Nephron (organoid): Measurements from ENCODE around the gene BEAN1.

Experiments used
- H3K27ac Mint-ChIP-seq, 3 experiments: 2 replicates each; pipeline ENCODE4 v1.8.0; 2020; ENCODE audit warnings: mixed read lengths in 3 of 3, mild to moderate bottlenecking in 2 of 3, moderate library complexity in 1 of 3
- H3K27me3 Mint-ChIP-seq: 2 replicates; pipeline ENCODE4 v1.8.0; 2021; ENCODE audit warnings: low read depth, mild to moderate bottlenecking, moderate library complexity, mixed read lengths
- H3K36me3 Mint-ChIP-seq: 2 replicates; pipeline ENCODE4 v1.8.0; 2020; ENCODE audit warnings: low read depth, mixed read lengths
- H3K4me1 Mint-ChIP-seq: 2 replicates; pipeline ENCODE4 v1.8.0; 2020; ENCODE audit warnings: mixed read lengths
- H3K4me3 Mint-ChIP-seq, 3 experiments: 2 replicates each; pipeline ENCODE4 v1.8.0; 2020; ENCODE audit warnings: mild to moderate bottlenecking in 3 of 3, mixed read lengths in 3 of 3, moderate library complexity in 2 of 3
- H3K9me3 Mint-ChIP-seq: 2 replicates; pipeline ENCODE4 v1.8.0; 2020; ENCODE audit warnings: mixed read lengths
- TF ChIP-seq, protein P1 (sequence below), 3 experiments: fragments of 200-600 bp; sonication (generic); IDR thresholded peaks; one replicate each; pipeline ENCODE4 v1.5.0; 2021; ENCODE audit warnings: antibody characterized with exemption in 3 of 3; ENCODE audit not compliant: unreplicated experiment in 3 of 3

The BEAN1 gene, protein sequence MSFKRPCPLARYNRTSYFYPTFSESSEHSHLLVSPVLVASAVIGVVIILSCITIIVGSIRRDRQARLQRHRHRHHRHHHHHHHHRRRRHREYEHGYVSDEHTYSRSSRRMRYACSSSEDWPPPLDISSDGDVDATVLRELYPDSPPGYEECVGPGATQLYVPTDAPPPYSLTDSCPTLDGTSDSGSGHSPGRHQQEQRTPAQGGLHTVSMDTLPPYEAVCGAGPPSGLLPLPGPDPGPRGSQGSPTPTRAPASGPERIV

DNA sequence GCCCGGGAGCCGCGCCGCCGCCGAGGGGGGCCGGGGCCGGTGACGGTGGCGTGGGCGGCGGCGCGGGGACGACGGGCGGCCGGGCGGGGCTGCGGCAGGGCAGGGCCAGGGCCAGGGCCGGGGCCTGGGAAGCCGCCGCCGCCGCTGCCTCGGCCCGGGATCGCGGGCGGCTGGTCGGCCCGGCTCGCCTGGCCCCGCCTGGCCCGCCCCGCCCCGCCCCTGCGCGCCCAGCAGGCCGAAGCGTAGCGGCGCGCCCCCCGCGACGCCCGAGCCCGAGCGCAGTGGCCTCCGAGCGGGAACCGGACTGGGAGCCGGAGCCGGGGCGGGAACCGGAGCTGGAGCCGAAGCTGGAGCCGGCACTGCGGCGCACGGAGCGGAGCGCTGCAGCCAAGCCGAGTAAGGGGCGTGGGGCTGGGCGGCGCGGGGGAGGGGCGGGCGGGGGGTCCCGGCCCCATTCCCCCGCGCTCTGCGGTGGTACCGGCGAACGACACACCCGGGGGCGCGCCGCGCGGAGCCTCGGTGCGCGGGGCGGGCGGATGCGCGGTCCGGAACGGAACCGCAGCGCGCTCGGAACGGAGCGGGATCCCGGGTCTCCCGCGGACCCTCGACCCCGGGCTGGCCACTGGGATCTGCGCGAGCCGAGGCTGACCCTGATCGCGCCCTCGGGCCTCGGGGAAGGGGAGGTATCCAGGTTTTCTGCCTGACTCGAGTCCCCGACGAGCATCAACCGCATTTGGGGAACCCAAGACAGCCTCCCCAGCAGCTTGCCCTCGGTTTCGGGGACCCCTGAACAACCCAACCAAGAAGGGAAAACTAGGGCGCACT lies at the start of gene BEAN1:
TSS of gene BEAN1 (plus strand) at position 260 of the 825 bp plus-strand sequence. CDS start 10,382 bp downstream, outside the sequence.
- peaks cover 5% of the 10 kb centered on the region for H3K9me3 Mint-ChIP-seq
- peak within 1 kb of the TSS; percentile 70 to 80 (median 72) for H3K4me3 Mint-ChIP-seq
- H3K27ac Mint-ChIP-seq: no peak within 1 kb of the TSS
- H3K4me1 Mint-ChIP-seq: no peaks in the 10 kb centered on the region
- no peaks in the 10 kb centered on the region for H3K36me3 Mint-ChIP-seq
- H3K27me3 Mint-ChIP-seq: peaks cover 92% of the 10 kb centered on the region
- TF ChIP-seq, protein P1, sequence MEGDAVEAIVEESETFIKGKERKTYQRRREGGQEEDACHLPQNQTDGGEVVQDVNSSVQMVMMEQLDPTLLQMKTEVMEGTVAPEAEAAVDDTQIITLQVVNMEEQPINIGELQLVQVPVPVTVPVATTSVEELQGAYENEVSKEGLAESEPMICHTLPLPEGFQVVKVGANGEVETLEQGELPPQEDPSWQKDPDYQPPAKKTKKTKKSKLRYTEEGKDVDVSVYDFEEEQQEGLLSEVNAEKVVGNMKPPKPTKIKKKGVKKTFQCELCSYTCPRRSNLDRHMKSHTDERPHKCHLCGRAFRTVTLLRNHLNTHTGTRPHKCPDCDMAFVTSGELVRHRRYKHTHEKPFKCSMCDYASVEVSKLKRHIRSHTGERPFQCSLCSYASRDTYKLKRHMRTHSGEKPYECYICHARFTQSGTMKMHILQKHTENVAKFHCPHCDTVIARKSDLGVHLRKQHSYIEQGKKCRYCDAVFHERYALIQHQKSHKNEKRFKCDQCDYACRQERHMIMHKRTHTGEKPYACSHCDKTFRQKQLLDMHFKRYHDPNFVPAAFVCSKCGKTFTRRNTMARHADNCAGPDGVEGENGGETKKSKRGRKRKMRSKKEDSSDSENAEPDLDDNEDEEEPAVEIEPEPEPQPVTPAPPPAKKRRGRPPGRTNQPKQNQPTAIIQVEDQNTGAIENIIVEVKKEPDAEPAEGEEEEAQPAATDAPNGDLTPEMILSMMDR (IDR thresholded peaks at IDR 0.05; ENCODE audit: unreplicated experiment in 3 of 3): no peak

DNA sequence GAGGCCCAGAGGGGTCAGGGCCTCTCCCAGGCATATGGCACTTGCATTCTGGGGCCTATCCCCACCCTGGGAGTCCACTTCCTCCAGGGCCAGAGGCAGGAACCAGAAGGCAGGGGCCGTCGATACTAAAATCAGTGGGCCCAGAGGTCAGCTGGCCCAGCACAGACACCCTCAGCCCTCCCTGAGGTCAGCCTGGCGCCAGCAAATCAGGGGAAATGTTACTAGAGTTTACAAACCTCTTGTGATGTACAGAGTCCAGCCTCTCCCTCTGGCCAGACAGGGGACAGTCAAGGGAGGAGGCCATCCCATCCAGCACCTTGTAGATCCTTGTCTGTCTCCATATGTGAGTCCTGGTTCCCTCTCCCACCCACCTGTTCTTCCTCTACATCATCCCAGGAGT lies 49.8 kb upstream of the BEAN1 start:
- no peak overlapping the region for H3K4me3 Mint-ChIP-seq
- no peaks in the 10 kb centered on the region for H3K36me3 Mint-ChIP-seq
- TF ChIP-seq, protein P1 (IDR thresholded peaks at IDR 0.05; ENCODE audit: unreplicated experiment in 3 of 3): no peak
- peaks cover 5% of the 10 kb centered on the region for H3K4me1 Mint-ChIP-seq
- peaks cover 7% of the 10 kb centered on the region for H3K9me3 Mint-ChIP-seq
- H3K27me3 Mint-ChIP-seq: no peaks in the 10 kb centered on the region
- no peak overlapping the region for H3K27ac Mint-ChIP-seq

DNA sequence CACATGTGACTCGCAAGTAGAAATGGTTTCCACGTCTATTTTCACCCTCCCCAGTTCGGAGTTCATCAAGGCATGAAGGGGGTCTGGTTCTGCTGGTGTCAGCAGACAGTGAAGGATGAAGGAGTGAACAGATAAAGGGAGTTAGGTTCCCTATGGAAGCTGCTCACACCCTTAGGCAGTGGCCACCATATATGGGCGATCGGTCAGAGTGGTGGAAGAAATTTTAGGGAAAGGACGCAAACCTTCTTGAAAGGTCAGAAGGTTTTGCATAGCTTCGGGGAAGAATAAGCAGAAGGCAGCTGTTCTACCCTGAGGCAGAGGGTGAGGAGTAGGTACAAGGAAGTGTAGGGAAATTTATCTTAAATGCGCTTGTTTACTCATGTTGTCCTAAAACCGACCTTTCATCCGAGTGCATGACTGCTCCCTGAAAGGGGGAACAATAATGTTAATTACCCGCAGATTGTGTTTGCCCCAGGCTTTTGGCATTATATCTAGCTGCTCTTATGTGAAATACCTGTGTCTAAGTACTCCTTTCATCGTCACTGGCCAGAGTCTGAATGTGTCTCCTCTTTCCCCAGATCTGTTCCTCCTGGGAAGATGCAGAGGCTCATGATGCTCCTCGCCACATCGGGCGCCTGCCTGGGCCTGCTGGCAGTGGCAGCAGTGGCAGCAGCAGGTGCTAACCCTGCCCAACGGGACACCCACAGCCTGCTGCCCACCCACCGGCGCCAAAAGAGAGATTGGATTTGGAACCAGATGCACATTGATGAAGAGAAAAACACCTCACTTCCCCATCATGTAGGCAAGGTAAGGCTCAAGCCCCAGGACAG lies 48.1 kb upstream of the BEAN1 start:
- peaks cover 15% of the 10 kb centered on the region for H3K4me1 Mint-ChIP-seq
- TF ChIP-seq, protein P1 (IDR thresholded peaks at IDR 0.05; ENCODE audit: unreplicated experiment in 3 of 3): no peak
- no peaks in the 10 kb centered on the region for H3K27me3 Mint-ChIP-seq
- H3K4me3 Mint-ChIP-seq: no peak overlapping the region
- peaks cover 7% of the 10 kb centered on the region for H3K9me3 Mint-ChIP-seq
- H3K27ac Mint-ChIP-seq: no peak overlapping the region
- no peaks in the 10 kb centered on the region for H3K36me3 Mint-ChIP-seq

DNA sequence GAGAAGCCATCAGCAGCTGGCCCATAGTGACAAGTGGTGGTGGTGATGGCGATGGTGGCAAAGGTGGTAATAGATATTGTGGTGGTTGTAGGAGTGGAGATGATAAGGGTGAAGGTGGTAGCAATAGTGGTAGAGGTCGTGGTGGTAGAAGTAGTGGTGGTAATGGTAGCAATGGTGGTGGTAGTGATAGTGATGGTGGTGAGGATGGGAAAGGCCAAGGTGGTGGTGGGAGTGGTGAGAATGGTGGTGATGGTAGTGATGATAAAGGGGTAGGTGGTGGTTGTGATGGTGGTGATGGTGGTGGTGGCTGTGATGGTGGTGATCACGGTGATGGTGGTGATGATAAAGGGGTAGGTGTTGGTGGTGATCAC lies 47.5 kb upstream of the BEAN1 start:
- H3K27ac Mint-ChIP-seq: peak overlapping the region in 1 of 3 experiments; percentile 12
- no peaks in the 10 kb centered on the region for H3K27me3 Mint-ChIP-seq
- no peak overlapping the region for H3K4me3 Mint-ChIP-seq
- TF ChIP-seq, protein P1 (IDR thresholded peaks at IDR 0.05; ENCODE audit: unreplicated experiment in 3 of 3): no peak
- H3K9me3 Mint-ChIP-seq: peaks cover 7% of the 10 kb centered on the region
- H3K4me1 Mint-ChIP-seq: peaks cover 15% of the 10 kb centered on the region
- H3K36me3 Mint-ChIP-seq: no peaks in the 10 kb centered on the region

DNA sequence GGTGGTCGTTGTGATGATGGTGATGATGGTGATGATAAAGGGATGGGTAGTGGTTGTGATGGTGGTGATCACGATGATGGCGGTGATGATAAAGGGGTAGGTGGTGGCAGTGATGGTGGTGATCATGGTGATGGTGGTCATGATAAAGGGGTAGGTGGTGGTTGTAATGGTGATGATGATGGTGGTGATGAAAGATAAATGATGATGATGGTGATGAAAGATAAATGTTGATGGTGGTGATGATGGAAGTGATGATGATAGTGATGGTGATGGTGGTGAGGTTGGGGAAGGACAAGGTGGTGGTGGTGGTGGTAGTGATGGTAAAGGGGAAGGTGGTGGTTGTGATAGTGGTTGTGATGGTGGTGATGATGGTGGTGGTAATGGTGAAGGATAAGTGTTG lies 46.7 kb upstream of the BEAN1 start:
- H3K27me3 Mint-ChIP-seq: no peaks in the 10 kb centered on the region
- TF ChIP-seq, protein P1 (IDR thresholded peaks at IDR 0.05; ENCODE audit: unreplicated experiment in 3 of 3): no peak
- no peak overlapping the region for H3K27ac Mint-ChIP-seq
- no peak overlapping the region for H3K4me3 Mint-ChIP-seq
- peaks cover 7% of the 10 kb centered on the region for H3K9me3 Mint-ChIP-seq
- no peaks in the 10 kb centered on the region for H3K36me3 Mint-ChIP-seq
- H3K4me1 Mint-ChIP-seq: peaks cover 15% of the 10 kb centered on the region
